ENCODE results near the gene HCRT.
"Not testable (repeated sequence)": the region's sequence is repeated elsewhere in the genome, so short reads cannot be mapped to it uniquely, and the experiment has no call there.

Gene HCRT

GRCh38 chr17:42206153-42206612, 20.9 kb upstream of the HCRT start:
- CTCF ChIA-PET, DNase-seq, H3K9me3 Mint-ChIP-seq, H3K4me3 Mint-ChIP-seq, H3K27me3 Mint-ChIP-seq, H3K27ac Mint-ChIP-seq, H3K4me1 Mint-ChIP-seq: not testable (repeated sequence)
- H3K36me3 Mint-ChIP-seq, result peaks cover 68% of the 10 kb centered on the region

DNA sequence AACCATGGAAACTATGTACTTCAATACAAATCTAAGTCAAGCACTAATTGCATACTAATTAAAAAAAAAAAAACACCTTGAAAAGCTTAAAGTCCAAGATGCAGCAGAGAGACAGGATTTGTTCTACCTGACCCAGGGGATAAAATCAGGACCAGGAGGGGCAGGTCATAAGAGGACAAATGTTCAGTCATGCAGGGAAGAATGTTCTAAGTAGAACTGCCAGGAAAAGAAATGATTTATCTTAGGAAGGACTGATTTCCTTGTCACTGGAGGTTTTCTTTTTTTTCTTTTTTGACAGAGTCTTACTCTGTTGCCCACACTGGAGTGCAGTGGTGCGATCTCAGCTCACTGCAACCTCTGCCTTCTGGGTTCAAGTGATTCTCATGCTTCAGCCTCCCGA, 18.1 kb upstream of the HCRT start:
- Mint-ChIP-seq H3K27ac (no peak overlapping the region), H3K4me3 (no peak overlapping the region), H3K27me3 (no peaks in the 10 kb centered on the region), H3K4me1 (no peaks in the 10 kb centered on the region), H3K9me3 (no peaks in the 10 kb centered on the region), H3K36me3 (peaks cover 62% of the 10 kb centered on the region)
- no peak for DNase-seq
- CTCF ChIA-PET, result no interaction called here

DNA sequence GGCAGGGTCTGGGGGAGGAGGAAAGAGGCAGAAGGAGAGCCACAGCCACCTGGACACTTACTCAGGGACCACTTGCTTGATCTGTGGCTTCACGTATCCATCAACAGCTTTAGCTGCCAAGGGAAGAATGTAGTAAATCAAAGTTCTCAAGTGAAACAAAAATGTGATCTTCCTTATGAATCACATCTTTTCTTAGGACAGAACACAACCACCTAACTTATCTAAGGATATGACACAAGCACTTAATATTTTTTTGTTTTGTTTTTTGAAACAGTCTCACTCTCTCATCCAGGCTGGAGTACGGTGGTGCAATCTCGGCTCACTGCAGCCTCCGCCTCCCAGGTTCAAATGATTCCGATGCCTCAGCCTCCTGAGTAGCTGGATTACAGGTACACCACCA, 17.4 kb upstream of the HCRT start:
- Mint-ChIP-seq H3K36me3 (peaks cover 62% of the 10 kb centered on the region), H3K27me3 (no peaks in the 10 kb centered on the region), H3K4me3 (no peak overlapping the region), H3K9me3 (no peaks in the 10 kb centered on the region), H3K4me1 (no peaks in the 10 kb centered on the region), H3K27ac (no peak overlapping the region)
- no peak for DNase-seq
- CTCF ChIA-PET, result no interaction called here

DNA sequence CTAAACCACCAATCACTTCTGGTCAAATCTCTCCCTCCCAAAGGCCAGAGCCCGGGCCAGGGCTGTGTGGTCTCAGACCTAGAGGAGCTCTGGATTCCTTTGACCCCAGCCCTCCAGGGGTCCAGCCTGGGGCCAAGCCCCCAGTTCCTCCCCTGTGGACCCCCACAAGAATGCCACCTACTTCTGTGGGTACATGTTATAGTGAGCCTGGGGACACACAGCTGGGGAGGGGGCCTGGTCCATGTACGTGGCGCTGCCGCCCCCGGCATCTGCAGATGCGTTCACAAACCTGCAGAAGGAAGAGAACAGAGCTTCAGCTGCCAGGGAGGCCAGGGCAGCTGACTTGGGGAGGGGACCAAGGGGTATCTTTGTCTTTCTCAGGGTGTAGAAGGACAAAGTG, 16.9 kb upstream of the HCRT start:
- no peak for DNase-seq
- Mint-ChIP-seq H3K27ac (peak overlapping the region; percentile 40), H3K36me3 (peaks cover 57% of the 10 kb centered on the region), H3K4me3 (no peak overlapping the region), H3K27me3 (no peaks in the 10 kb centered on the region), H3K4me1 (no peaks in the 10 kb centered on the region), H3K9me3 (no peaks in the 10 kb centered on the region)
- CTCF ChIA-PET, result no interaction called here

GRCh38 chr17:42201458-42201772, 16.2 kb upstream of the HCRT start:
- Mint-ChIP-seq H3K9me3 (no peaks in the 10 kb centered on the region), H3K27me3 (no peaks in the 10 kb centered on the region), H3K4me1 (no peaks in the 10 kb centered on the region), H3K36me3 (peaks cover 56% of the 10 kb centered on the region), H3K27ac (no peak overlapping the region), H3K4me3 (no peak overlapping the region)
- DNase-seq, result no peak
- CTCF ChIA-PET, result no interaction called here

GRCh38 chr17:42200706-42201457, 15.6 kb upstream of the HCRT start:
- H3K27me3 Mint-ChIP-seq, result no peaks in the 10 kb centered on the region
- no peaks in the 10 kb centered on the region for H3K9me3 Mint-ChIP-seq
- H3K27ac Mint-ChIP-seq, result no peak overlapping the region
- H3K4me3 Mint-ChIP-seq, result no peak overlapping the region
- peaks cover 2% of the 10 kb centered on the region for H3K4me1 Mint-ChIP-seq
- H3K36me3 Mint-ChIP-seq, result peaks cover 50% of the 10 kb centered on the region
- CTCF ChIA-PET, result no interaction called here
- DNase-seq, result no peak

GRCh38 chr17:42199416-42200011, 14.3 kb upstream of the HCRT start:
- DNase-seq, result no peak
- peaks cover 42% of the 10 kb centered on the region for H3K36me3 Mint-ChIP-seq
- peaks cover 7% of the 10 kb centered on the region for H3K4me1 Mint-ChIP-seq
- H3K27ac Mint-ChIP-seq, result peak overlapping the region; percentile 42
- H3K27me3 Mint-ChIP-seq, result no peaks in the 10 kb centered on the region
- H3K4me3 Mint-ChIP-seq, result no peak overlapping the region
- CTCF ChIA-PET, result no interaction called here
- H3K9me3 Mint-ChIP-seq, result no peaks in the 10 kb centered on the region

- Mint-ChIP-seq H3K9me3 (no peaks in the 10 kb centered on the region), H3K4me1 (peaks cover 12% of the 10 kb centered on the region), H3K4me3 (no peak overlapping the region), H3K27ac (peak overlapping the region; percentile 42), H3K36me3 (peaks cover 37% of the 10 kb centered on the region), H3K27me3 (no peaks in the 10 kb centered on the region)
- no peak for DNase-seq
- CTCF ChIA-PET, result interaction anchor here (1.2 kb wide), 1 partner anchor 23 kb away, joined by 3 read pairs; no protein-coding TSS in a partner anchor
Observed at GRCh38 chr17:42198897-42199296, 13.6 kb upstream of the HCRT start.

DNA sequence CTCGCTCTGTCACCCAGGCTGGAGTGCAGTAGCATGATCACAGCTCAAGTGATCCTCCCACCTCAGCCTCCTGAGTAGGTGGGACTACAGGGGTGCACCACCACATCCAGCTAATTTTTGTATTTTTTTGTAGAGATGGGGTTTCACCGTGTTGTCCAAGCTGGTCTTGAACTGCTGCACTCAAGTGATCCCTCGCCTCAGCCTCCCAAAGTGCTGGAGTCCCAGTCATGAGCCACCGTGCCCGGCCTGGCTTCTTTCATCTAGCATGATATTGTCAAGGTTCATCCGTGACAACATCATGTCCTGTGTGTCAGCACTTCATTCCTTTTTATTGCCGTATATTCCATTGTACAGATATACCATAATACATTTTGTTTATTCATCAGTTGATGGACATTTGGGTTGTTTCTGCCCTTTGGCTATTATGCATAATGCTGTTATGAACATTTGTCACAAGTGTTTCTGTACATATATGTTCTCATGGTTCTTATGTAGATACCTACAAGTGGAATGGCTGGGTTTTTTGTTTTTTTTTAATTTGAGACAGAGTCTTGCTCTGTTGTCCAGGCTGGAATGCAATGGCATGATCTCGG, 12.4 kb upstream of the HCRT start:
- Mint-ChIP-seq H3K9me3 (no peaks in the 10 kb centered on the region), H3K4me1 (peaks cover 22% of the 10 kb centered on the region), H3K27ac (no peak overlapping the region), H3K36me3 (peaks cover 29% of the 10 kb centered on the region), H3K27me3 (no peaks in the 10 kb centered on the region), H3K4me3 (no peak overlapping the region)
- DNase-seq, result no peak
- CTCF ChIA-PET, result interaction anchor here (1.2 kb wide), 1 partner anchor 24 kb away, joined by 3 read pairs; no protein-coding TSS in a partner anchor

GRCh38 chr17:42193969-42194899, 9.0 kb upstream of the HCRT start, which contains the start of gene GHDC:
Gene GHDC (minus strand): TSS chr17:42194494. CDS start chr17:42193581, 913 bp downstream.
- CTCF ChIA-PET, result interaction anchor here (0.6 to 2.2 kb wide), 7 partner anchors 10 to 291 kb away, joined by 3 to 13 read pairs (median 5); partner anchors contain the start of gene KCNH4
- peak within 1 kb of the TSS; percentile 86 for H3K4me3 Mint-ChIP-seq
- peaks cover 7% of the 10 kb centered on the region for H3K36me3 Mint-ChIP-seq
- peak; percentile 90 for DNase-seq
- H3K4me1 Mint-ChIP-seq, result peaks cover 25% of the 10 kb centered on the region
- no peaks in the 10 kb centered on the region for H3K9me3 Mint-ChIP-seq
- peak within 1 kb of the TSS; percentile 80 for H3K27ac Mint-ChIP-seq
- no peaks in the 10 kb centered on the region for H3K27me3 Mint-ChIP-seq

DNA sequence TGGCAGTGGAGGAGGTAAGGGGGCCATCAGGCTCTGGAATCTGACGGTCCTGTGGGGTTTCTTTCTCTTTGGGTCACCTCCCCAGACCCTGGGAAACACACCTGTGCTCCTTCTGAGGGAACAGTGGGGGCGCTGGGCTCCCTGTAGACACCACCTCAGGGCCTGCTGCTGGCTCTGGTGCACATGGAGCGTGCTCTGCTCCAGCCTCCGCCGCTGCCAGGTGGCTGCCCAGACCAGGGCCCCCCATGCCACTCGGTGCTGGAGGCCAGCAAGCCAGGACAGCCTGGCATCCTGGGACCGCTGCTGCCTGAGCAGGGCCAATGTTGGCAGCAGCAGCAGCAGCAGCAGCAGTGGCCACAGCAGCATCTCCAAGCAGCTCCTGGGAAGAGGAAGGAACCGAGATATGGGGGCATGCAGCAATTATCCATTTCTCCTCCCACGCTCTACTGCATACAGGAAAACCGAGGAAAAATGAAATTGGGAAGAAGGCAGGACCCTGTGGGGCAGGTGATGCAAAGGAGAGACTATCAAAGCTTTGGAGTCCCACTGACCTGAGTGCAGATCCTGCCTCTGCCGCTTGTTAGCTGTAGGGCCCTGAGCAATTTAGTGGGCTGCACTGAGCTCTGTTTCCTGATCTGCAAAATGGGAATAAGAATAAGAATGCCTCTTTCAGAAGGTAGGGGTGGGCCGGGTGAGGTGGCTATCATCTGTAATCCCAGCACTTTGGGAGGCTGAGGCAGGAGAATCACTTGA, 8.1 kb upstream of the HCRT start:
- peaks cover 30% of the 10 kb centered on the region for H3K4me1 Mint-ChIP-seq
- CTCF ChIA-PET, result interaction anchor here (1.4 to 2.1 kb wide), 3 partner anchors 9 to 63 kb away, joined by 5 to 13 read pairs (median 11); partner anchors contain the start of gene KCNH4
- H3K27ac Mint-ChIP-seq, result peak overlapping the region; percentile 80
- peaks cover 2% of the 10 kb centered on the region for H3K36me3 Mint-ChIP-seq
- DNase-seq, result no peak
- no peaks in the 10 kb centered on the region for H3K9me3 Mint-ChIP-seq
- H3K27me3 Mint-ChIP-seq, result no peaks in the 10 kb centered on the region
- H3K4me3 Mint-ChIP-seq, result peak overlapping the region; percentile 86

- DNase-seq, result no peak
- no peaks in the 10 kb centered on the region for H3K9me3 Mint-ChIP-seq
- peaks cover 30% of the 10 kb centered on the region for H3K4me1 Mint-ChIP-seq
- CTCF ChIA-PET, result interaction anchor here (2.0 kb wide), 1 partner anchor 8 kb away, joined by 11 read pairs; no protein-coding TSS in a partner anchor
- peaks cover 2% of the 10 kb centered on the region for H3K36me3 Mint-ChIP-seq
- no peaks in the 10 kb centered on the region for H3K27me3 Mint-ChIP-seq
- no peak overlapping the region for H3K27ac Mint-ChIP-seq
- peak overlapping the region; percentile 86 for H3K4me3 Mint-ChIP-seq
Observed at GRCh38 chr17:42192189-42193126, 7.2 kb upstream of the HCRT start.

Measured in activated naive CD4-positive, alpha-beta T cell treated with anti-CD3 and anti-CD28 coated beads, Interleukin-2, amount 10 ng/mL, durations not matched to agents 7 days and 5 days (primary cell).